PC-9 (cell line): ENCODE results near the gene CFAP65. TPM values are rescaled to one million over a fixed set of nuclear protein-coding genes. Genes with fewer than 3 reads are reported as not detected.

ENCODE experiments used
- BruUV-seq: library from RNA; stranded (reverse); fragments of 400-500 nt; replicated peaks from 2 replicates; lab custom pipeline; 2021; lab: Mats Ljungman, UMichigan
- CTCF ChIA-PET: fragments of 300-600 bp; sonication (Branson Sonifier 250); formaldehyde crosslinking; loops from one replicate; lab custom pipeline; 2022; ENCODE audit warnings: antibody characterized with exemption; lab: Charles Lee
- POLR2A ChIA-PET: fragments of 300-600 bp; sonication (Branson Sonifier 250); formaldehyde crosslinking; loops from one replicate; lab custom pipeline; 2022; ENCODE audit warnings: antibody characterized with exemption; ENCODE audit not compliant: unreplicated experiment; lab: Charles Lee
- DNase-seq, 2 experiments: peaks; one replicate each; pipeline versions ENCODE4 v3.0.0 to v3.0.0-alpha.2; 2015 to 2022; ENCODE audit warnings: mixed read lengths in 1 of 2
- H2AFZ ChIP-seq: fragments of 200-600 bp; sonication (generic); 2 replicates; pipeline ENCODE4 v1.8.1; 2017; ENCODE audit warnings: antibody characterized with exemption
- H3F3A ChIP-seq: fragments of 200-600 bp; sonication (generic); 2 replicates; pipeline ENCODE4 v1.8.1; 2017; ENCODE audit warnings: antibody characterized with exemption, mild to moderate bottlenecking, low read depth; ENCODE audit not compliant: insufficient read depth
- H3K27ac ChIP-seq: fragments of 200-600 bp; sonication (generic); 2 replicates; pipeline ENCODE4 v1.6.1; 2016; ENCODE audit warnings: mixed run types
- H3K27me3 ChIP-seq: fragments of 200-600 bp; sonication (generic); 2 replicates; pipeline ENCODE4 v1.6.1; 2016; ENCODE audit warnings: low read depth, mixed run types; ENCODE audit not compliant: insufficient read depth
- H3K36me3 ChIP-seq: fragments of 200-600 bp; sonication (generic); 2 replicates; pipeline ENCODE4 v1.6.1; 2016; ENCODE audit warnings: low read depth, mixed run types
- H3K4me1 ChIP-seq: fragments of 200-600 bp; sonication (generic); replicated peaks from 2 replicates; pipeline ENCODE4 v1.6.1; 2016; ENCODE audit warnings: mixed run types; ENCODE audit not compliant: insufficient read depth
- H3K4me2 ChIP-seq: fragments of 200-600 bp; sonication (generic); 2 replicates; pipeline ENCODE4 v1.6.1; 2017; ENCODE audit warnings: mixed run types
- H3K4me3 ChIP-seq: fragments of 200-600 bp; sonication (generic); 2 replicates; pipeline ENCODE4 v1.6.1; 2016; ENCODE audit warnings: mixed run types
- H3K79me2 ChIP-seq: fragments of 200-600 bp; sonication (generic); 2 replicates; pipeline ENCODE4 v1.6.1; 2017; ENCODE audit warnings: low read depth, mixed run types
- H3K9me2 ChIP-seq: fragments of 200-600 bp; sonication (generic); 2 replicates; pipeline ENCODE4 v1.8.1; 2017; ENCODE audit warnings: mild to moderate bottlenecking; ENCODE audit not compliant: insufficient read depth
- H3K9me3 ChIP-seq: fragments of 200-600 bp; sonication (generic); 2 replicates; pipeline ENCODE4 v1.8.1; 2016; ENCODE audit warnings: low read depth; ENCODE audit not compliant: insufficient read depth
- H4K20me1 ChIP-seq: fragments of 200-600 bp; sonication (generic); 2 replicates; pipeline ENCODE4 v1.8.1; 2017; ENCODE audit not compliant: insufficient read depth
- CTCF ChIP-seq: fragments of 200-600 bp; sonication (generic); conservative IDR thresholded peaks from 2 replicates; pipeline ENCODE4 v1.6.1; 2017; ENCODE audit warnings: mixed run types, antibody characterized with exemption, mild to moderate bottlenecking, moderate library complexity
- EZH2 ChIP-seq: fragments of 200-600 bp; sonication (generic); IDR thresholded peaks from 2 replicates; pipeline ENCODE4 v1.8.0; 2017; ENCODE audit warnings: antibody characterized with exemption, low read depth
- intact Hi-C: fragments of 100-400 bp; cut with micrococcal nuclease; formaldehyde crosslinking; loops from one replicate; pipeline ENCODE4 v1.10.0; 2022; ENCODE audit not compliant: unreplicated experiment
- total RNA-seq: library from RNA; stranded (reverse); gene quantifications from 2 replicates; pipeline ENCODE4 v1.2.3, GENCODE V29; 2021

The CFAP65 gene
- total RNA-seq, 1 experiment from 2014 or later, result not detected

- TF ChIP-seq EZH2 (no peak), CTCF (no peak)
- no peak overlapping the region for H2AFZ ChIP-seq
- H3K4me1 ChIP-seq, result peaks cover 13% of the 10 kb centered on the region; the same call in 1 of the 2 replicates
- intact Hi-C loops, result loop anchor here (5.0 kb wide), 1 partner anchor 60 kb away; no protein-coding TSS in a partner anchor
- no peak overlapping the region for H3K4me3 ChIP-seq
- H3K27ac ChIP-seq, result no peak overlapping the region
- H4K20me1 ChIP-seq, result no peaks in the 10 kb centered on the region
- CTCF ChIA-PET, result no interaction called here
- H3K4me2 ChIP-seq, result no peak overlapping the region
- POLR2A ChIA-PET, result no interaction called here
- H3K9me2 ChIP-seq, result no peaks in the 10 kb centered on the region
- 0 out of 2 replicates have a peak, but pooled peaks cover 3% of the 10 kb centered on the region for H3F3A ChIP-seq
- no peak for DNase-seq
- H3K27me3 ChIP-seq, result peaks cover 23% of the 10 kb centered on the region; the same call in 1 of the 2 replicates
- H3K36me3 ChIP-seq, result no peaks in the 10 kb centered on the region
- H3K79me2 ChIP-seq, result no peaks in the 10 kb centered on the region
- BruUV-seq, result no TSS peak
- no peaks in the 10 kb centered on the region for H3K9me3 ChIP-seq
These were observed 43.6 kb downstream of the CFAP65 start for GRCh38 chr2:218997731-218998130.

GRCh38 chr2:218996937-218997336, 44.4 kb downstream of the CFAP65 start:
- Histone ChIP-seq H3K4me1 (peaks cover 9% of the 10 kb centered on the region; the same call in 1 of the 2 replicates), H3K4me2 (no peak overlapping the region), H3K36me3 (no peaks in the 10 kb centered on the region), H3K9me2 (no peaks in the 10 kb centered on the region), H3F3A (0 out of 2 replicates have a peak, but pooled peaks cover 3% of the 10 kb centered on the region), H4K20me1 (no peaks in the 10 kb centered on the region), H2AFZ (no peak overlapping the region), H3K4me3 (no peak overlapping the region), H3K9me3 (no peaks in the 10 kb centered on the region), H3K27me3 (peaks cover 29% of the 10 kb centered on the region; the same call in 1 of the 2 replicates), H3K27ac (no peak overlapping the region), H3K79me2 (no peaks in the 10 kb centered on the region)
- TF ChIP-seq CTCF (no peak), EZH2 (no peak)
- BruUV-seq, result no TSS peak
- ChIA-PET CTCF (no interaction called here), POLR2A (no interaction called here)
- DNase-seq, result no peak
- intact Hi-C loops, result loop anchor here (5.0 kb wide), 1 partner anchor 60 kb away; no protein-coding TSS in a partner anchor

- no peaks in the 10 kb centered on the region for H3K9me2 ChIP-seq
- POLR2A ChIA-PET, result interaction anchor here (0.7 kb wide), 1 partner anchor 368 kb away, joined by 7 read pairs; no protein-coding TSS in a partner anchor
- peak overlapping the region; percentile 66; the same call in 1 of the 2 replicates for H2AFZ ChIP-seq
- BruUV-seq, result no TSS peak
- 0 out of 2 replicates have a peak, but pooled peaks cover 3% of the 10 kb centered on the region for H3F3A ChIP-seq
- no peaks in the 10 kb centered on the region for H3K79me2 ChIP-seq
- no peaks in the 10 kb centered on the region for H3K9me3 ChIP-seq
- H3K36me3 ChIP-seq, result no peaks in the 10 kb centered on the region
- H3K4me3 ChIP-seq, result peak overlapping the region; percentile 55; the same call in 1 of the 2 replicates
- CTCF ChIA-PET, result interaction anchor here (0.6 to 1.2 kb wide), 2 partner anchors 159 to 196 kb away, joined by 4 to 7 read pairs; no protein-coding TSS in a partner anchor
- DNase-seq, result peak in 1 of 2 experiments; percentile 87
- peaks cover 37% of the 10 kb centered on the region; the same call in 1 of the 2 replicates for H3K27me3 ChIP-seq
- intact Hi-C loops, result loop anchor here (5.0 kb wide), 1 partner anchor 61 kb away; no protein-coding TSS in a partner anchor
- H3K4me2 ChIP-seq, result peak overlapping the region; percentile 78
- TF ChIP-seq CTCF (peak; percentile 90), EZH2 (no peak)
- H3K27ac ChIP-seq, result no peak overlapping the region
- H4K20me1 ChIP-seq, result no peaks in the 10 kb centered on the region
- peaks cover 9% of the 10 kb centered on the region; the same call in 1 of the 2 replicates for H3K4me1 ChIP-seq
These were observed 45.2 kb downstream of the CFAP65 start for GRCh38 chr2:218995972-218996711.
